Sigmoid colon (tissue), 7 donors: ENCODE data around the gene HOXA13. TPM values are rescaled to one million over a fixed set of nuclear protein-coding genes. Genes with fewer than 3 reads are reported as not detected.
A peak's percentile ranks its signal among the peaks of the same experiment; 100 is the strongest.

Experiments
- DNase-seq: peaks from one replicate; pipeline ENCODE4 v3.0.0-alpha.2; 2019
- H3K27ac ChIP-seq, 4 donors: fragments of 200-600 bp; sonication (generic); one replicate each; pipeline ENCODE4 v1.5.1; 2016 to 2019; ENCODE audit warnings: mild to moderate bottlenecking in 1 of 4
- H3K27me3 ChIP-seq, 3 donors: fragments of 200-600 bp; sonication (generic); one replicate each; pipeline ENCODE4 v1.5.1; 2019; ENCODE audit warnings: mild to moderate bottlenecking in 1 of 3
- H3K36me3 ChIP-seq, 4 donors: fragments of 200-600 bp; sonication (generic); one replicate each; pipeline ENCODE4 v1.5.1; 2016 to 2019
- H3K4me1 ChIP-seq, 4 donors: fragments of 200-600 bp; sonication (generic); one replicate each; pipeline ENCODE4 v1.5.1; 2017 to 2019
- H3K4me3 ChIP-seq, 4 donors: fragments of 200-600 bp; sonication (generic); one replicate each; pipeline ENCODE4 v1.5.1; 2017 to 2019; ENCODE audit warnings: mild to moderate bottlenecking in 2 of 4, moderate library complexity in 1 of 4
- H3K9me3 ChIP-seq, 4 donors: fragments of 200-600 bp in 3 of 4; sonication (generic) in 3 of 4; one replicate each; pipeline versions ENCODE4 v1.5.1 to v1.6.1; 2013 to 2019
- CTCF ChIP-seq, 4 experiments: fragments of 450-650 bp in 3 of 4; fragments of 200-600 bp in 1 of 4; IDR thresholded peaks; one replicate each; pipeline ENCODE4 v1.5.1; 2016 to 2019; ENCODE audit warnings: antibody characterized with exemption in 4 of 4, mild to moderate bottlenecking in 3 of 4, moderate library complexity in 2 of 4
- EP300 ChIP-seq, 4 donors: sonication (generic); formaldehyde crosslinking; IDR thresholded peaks; one replicate each; pipeline ENCODE4 v1.6.1; 2017; ENCODE audit warnings: antibody characterized with exemption in 4 of 4
- POLR2A ChIP-seq, 2 donors: fragments of 450-650 bp; IDR thresholded peaks; one replicate each; pipeline ENCODE4 v1.6.1; 2016; ENCODE audit warnings: antibody characterized with exemption in 2 of 2, mild to moderate bottlenecking in 2 of 2, moderate library complexity in 2 of 2
- POLR2AphosphoS5 ChIP-seq, 4 donors: sonication (generic); formaldehyde crosslinking; IDR thresholded peaks; one replicate each; pipeline ENCODE4 v1.6.1; 2017; ENCODE audit warnings: antibody characterized with exemption in 4 of 4
- WGBS, 2 donors: extraction: QIAGEN DNeasy Blood & Tissue Kit; methylation state at CpG; one replicate each; pipeline ENCODE4 v1.1.7; 2013; 5-methylcytosine and 5-hydroxymethylcytosine counted together
- intact Hi-C: fragments of 100-400 bp; cut with DNase I; formaldehyde crosslinking; loops from one replicate; pipeline ENCODE4 v1.15.1; 2023
- polyA plus RNA-seq, 3 donors: library from polyadenylated mRNA; stranded (reverse); fragments of 200-250 nt; gene quantifications; one replicate each; pipeline ENCODE4 v1.2.3, GENCODE V29; 2013
- total RNA-seq, 4 donors: library from RNA; depleted of rRNA; stranded (reverse); fragments of >200 nt; gene quantifications; one replicate each; pipeline ENCODE4 v1.1.0, GENCODE V29; 2016
- donor health status: healthy with polysubstance abuse.
- donor health status: Bipolar disorder and iron deficiency.
- donor health status: healthy.

HOXA13 gene
- total and polyA plus RNA-seq, 7 donors: 9.4 to 35.3 (median 20.8) TPM

- H3K9me3 ChIP-seq: no peaks in the 10 kb centered on the region
- H3K4me3 ChIP-seq: peak overlapping the region; percentile 71 to 76 (median 72)
- DNase-seq: peak; percentile 75
- intact Hi-C loops: no loop called here
- no peak for TF ChIP-seq CTCF (IDR thresholded peaks at IDR 0.05)
- TF ChIP-seq EP300 (IDR thresholded peaks at IDR 0.05): no peak
- TF ChIP-seq POLR2AphosphoS5 (IDR thresholded peaks at IDR 0.05): peak in 2 of 4 donors; percentile 32 to 44
- TF ChIP-seq POLR2A (IDR thresholded peaks at IDR 0.05): peak in 1 of 2 donors; percentile 14
- H3K4me1 ChIP-seq: peaks cover 3 to 64% (median 38%) of the 10 kb centered on the region in 4 donors
- H3K27ac ChIP-seq: peak overlapping the region in 3 of 4 donors; percentile 97 to 98 (median 98)
- WGBS, 2 donors: 3 to 13% methylated on average over 39 of the region's 39 CpGs
- no peaks in the 10 kb centered on the region for H3K36me3 ChIP-seq
- H3K27me3 ChIP-seq: peaks cover 0 to 11% (median 0%) of the 10 kb centered on the region in 3 donors
These were observed 16.8 kb downstream of the HOXA13 start for GRCh38 chr7:27182861-27183681.

- DNase-seq: peak; percentile 74
- no peaks in the 10 kb centered on the region for H3K9me3 ChIP-seq
- WGBS, 2 donors: 22 to 48% methylated on average over 4 of the region's 4 CpGs
- H3K27me3 ChIP-seq: peaks cover 0 to 11% (median 0%) of the 10 kb centered on the region in 3 donors
- TF ChIP-seq EP300 (IDR thresholded peaks at IDR 0.05) (no peak), CTCF (IDR thresholded peaks at IDR 0.05) (no peak), POLR2AphosphoS5 (IDR thresholded peaks at IDR 0.05) (no peak), POLR2A (IDR thresholded peaks at IDR 0.05) (no peak)
- intact Hi-C loops: no loop called here
- H3K36me3 ChIP-seq: no peaks in the 10 kb centered on the region
- peak overlapping the region in 3 of 4 donors; percentile 97 to 98 (median 98) for H3K27ac ChIP-seq
- H3K4me3 ChIP-seq: peak overlapping the region; percentile 71 to 76 (median 72)
- H3K4me1 ChIP-seq: peaks cover 3 to 57% (median 35%) of the 10 kb centered on the region in 4 donors
These were observed 17.5 kb downstream of the HOXA13 start for GRCh38 chr7:27182285-27182841.

- intact Hi-C loops: no loop called here
- peak; percentile 72 for DNase-seq
- TF ChIP-seq POLR2AphosphoS5 (IDR thresholded peaks at IDR 0.05) (peak in 2 of 4 donors; percentile 5 to 20), EP300 (IDR thresholded peaks at IDR 0.05) (no peak)
- 29 to 71% methylated on average over 4 of the region's 4 CpGs for WGBS, 2 donors
- Histone ChIP-seq H3K27me3 (peaks cover 0 to 11% (median 0%) of the 10 kb centered on the region in 3 donors), H3K4me1 (peaks cover 3 to 52% (median 35%) of the 10 kb centered on the region in 4 donors), H3K9me3 (no peaks in the 10 kb centered on the region), H3K36me3 (no peaks in the 10 kb centered on the region), H3K4me3 (peak overlapping the region in 3 of 4 donors; percentile 8 to 76 (median 72)), H3K27ac (peak overlapping the region in 3 of 4 donors; percentile 97 to 98 (median 98))
These were observed 18.1 kb downstream of the HOXA13 start for GRCh38 chr7:27181795-27182275.

- H3K4me3 ChIP-seq: peak overlapping the region; percentile 48 to 85 (median 82)
- peak; percentile 80 for DNase-seq
- TF ChIP-seq POLR2A (IDR thresholded peaks at IDR 0.05) (no peak), CTCF (IDR thresholded peaks at IDR 0.05) (no peak), POLR2AphosphoS5 (IDR thresholded peaks at IDR 0.05) (no peak), EP300 (IDR thresholded peaks at IDR 0.05) (no peak)
These were observed 19.2 kb downstream of the HOXA13 start for GRCh38 chr7:27180431-27181420.

More at GRCh38 chr7:27180431-27181420, 19.2 kb downstream of the HOXA13 start:
- peaks cover 0 to 11% (median 0%) of the 10 kb centered on the region in 3 donors for H3K27me3 ChIP-seq
- H3K4me1 ChIP-seq: peaks cover 3 to 50% (median 39%) of the 10 kb centered on the region in 4 donors
- intact Hi-C loops: no loop called here
- peak overlapping the region in 3 of 4 donors; percentile 97 to 98 (median 98) for H3K27ac ChIP-seq
- no peaks in the 10 kb centered on the region for H3K36me3 ChIP-seq
- WGBS, 2 donors: 34 to 65% methylated on average over 12 of the region's 12 CpGs
- no peaks in the 10 kb centered on the region for H3K9me3 ChIP-seq
